ENCODE results near the gene RETN. TPM values are rescaled to one million over a fixed set of nuclear protein-coding genes. Genes with fewer than 3 reads are reported as not detected.

The RETN gene
- total and polyA plus RNA-seq, 2 donors (not counting 3 experiments of a cell fraction or from before 2014, with no cell fraction given), result not detected

GRCh38 chr19:7701654-7702457, 33.0 kb downstream of the RETN start, which contains the start of gene FCER2:
TSS of gene FCER2 (minus strand) at chr19:7702131. CDS start at chr19:7699760, 2,371 bp downstream.
- no peaks in the 10 kb centered on the region for H3K27me3 ChIP-seq (ENCODE audit: control insufficient read depth in 2 of 2, insufficient read depth in 2 of 2, low read length in 2 of 2)
- no peaks in the 10 kb centered on the region for H3K4me1 ChIP-seq (ENCODE audit: control insufficient read depth, extremely low read depth, insufficient read depth, low read length)
- no peak within 1 kb of the TSS for H3K4me3 ChIP-seq (replicated peaks in 1 of 3; ENCODE audit: insufficient read depth in 1 of 3, low read depth in 1 of 3, low read length in 3 of 3)
- TF ChIP-seq, protein P1, sequence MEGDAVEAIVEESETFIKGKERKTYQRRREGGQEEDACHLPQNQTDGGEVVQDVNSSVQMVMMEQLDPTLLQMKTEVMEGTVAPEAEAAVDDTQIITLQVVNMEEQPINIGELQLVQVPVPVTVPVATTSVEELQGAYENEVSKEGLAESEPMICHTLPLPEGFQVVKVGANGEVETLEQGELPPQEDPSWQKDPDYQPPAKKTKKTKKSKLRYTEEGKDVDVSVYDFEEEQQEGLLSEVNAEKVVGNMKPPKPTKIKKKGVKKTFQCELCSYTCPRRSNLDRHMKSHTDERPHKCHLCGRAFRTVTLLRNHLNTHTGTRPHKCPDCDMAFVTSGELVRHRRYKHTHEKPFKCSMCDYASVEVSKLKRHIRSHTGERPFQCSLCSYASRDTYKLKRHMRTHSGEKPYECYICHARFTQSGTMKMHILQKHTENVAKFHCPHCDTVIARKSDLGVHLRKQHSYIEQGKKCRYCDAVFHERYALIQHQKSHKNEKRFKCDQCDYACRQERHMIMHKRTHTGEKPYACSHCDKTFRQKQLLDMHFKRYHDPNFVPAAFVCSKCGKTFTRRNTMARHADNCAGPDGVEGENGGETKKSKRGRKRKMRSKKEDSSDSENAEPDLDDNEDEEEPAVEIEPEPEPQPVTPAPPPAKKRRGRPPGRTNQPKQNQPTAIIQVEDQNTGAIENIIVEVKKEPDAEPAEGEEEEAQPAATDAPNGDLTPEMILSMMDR (IDR thresholded peaks at IDR 0.05; ENCODE audit: extremely low read depth in 1 of 2, insufficient read depth in 1 of 2, low read depth in 1 of 2, low read length in 2 of 2), result no peak
- TF ChIP-seq POLR2A (IDR thresholded peaks at IDR 0.05; ENCODE audit: low read depth, low read length) (no peak), MYC (IDR thresholded peaks at IDR 0.05; ENCODE audit: low read depth, low read length) (no peak), FOS (IDR thresholded peaks at IDR 0.05; ENCODE audit: borderline replicate concordance, insufficient read depth, low read length) (no peak), MAX (IDR thresholded peaks at IDR 0.05; ENCODE audit: insufficient read depth, insufficient read length) (no peak), GATA2 (IDR thresholded peaks at IDR 0.05; ENCODE audit: insufficient read depth, insufficient read length, low read depth, low read length) (no peak), JUN (IDR thresholded peaks at IDR 0.05; ENCODE audit: borderline replicate concordance, insufficient read depth, insufficient read length, low read depth) (no peak), EZH2 (IDR thresholded peaks at IDR 0.05; ENCODE audit: borderline replicate concordance, low read depth, low read length, severe bottlenecking) (no peak), POLR2AphosphoS5 (IDR thresholded peaks at IDR 0.05; ENCODE audit: insufficient read depth, low read depth, low read length) (no peak)
- no peaks in the 10 kb centered on the region for H3K9me3 ChIP-seq (replicated peaks; ENCODE audit: control insufficient read depth, insufficient read depth, low read length)
- H3K9ac ChIP-seq (replicated peaks; ENCODE audit: extremely low read depth, insufficient read depth, low read length), result no peak within 1 kb of the TSS
- intact Hi-C loops (cut with micrococcal nuclease) (no loop called here), dilution Hi-C loops (cut with MboI; ENCODE audit: extremely low pct_ligation_motif_present, low sequenced_read_pairs) (no loop called here)
- H3K36me3 ChIP-seq (ENCODE audit: control insufficient read depth in 2 of 2, extremely low read depth in 1 of 2, insufficient read depth in 2 of 2, low read length in 2 of 2), result no peaks in the 10 kb centered on the region
- H4K20me1 ChIP-seq (replicated peaks; ENCODE audit: control insufficient read depth, extremely low read depth, insufficient read depth, low read length), result no peaks in the 10 kb centered on the region
- BruUV-seq (replicated peaks), result no TSS peak
- ChIA-PET CTCF (no interaction called here), POLR2A (no interaction called here)
- no peak for FAIRE-seq
- no peaks in the 10 kb centered on the region for H3K79me2 ChIP-seq (ENCODE audit: control insufficient read depth, insufficient read depth, low read length)
- H2AFZ ChIP-seq (ENCODE audit: low read depth, low read length), result no peak within 1 kb of the TSS
- no peak for DNase-seq (ENCODE audit: low read depth, low spot score)
- H3K27ac ChIP-seq (ENCODE audit: insufficient read depth, low read depth, low read length), result no peak within 1 kb of the TSS
- H3K4me2 ChIP-seq (ENCODE audit: insufficient read depth, low read length), result no peak within 1 kb of the TSS
- H3K9me1 ChIP-seq (replicated peaks; ENCODE audit: control insufficient read depth, extremely low read depth, insufficient read depth, low read length), result no peaks in the 10 kb centered on the region

Measured in endothelial cell of umbilical vein (primary cell).